ENCODE results near the gene HMGA1.

The HMGA1 gene

GRCh38 chr6:34205916-34206315 lies 30.8 kb upstream of the HMGA1 start:
- TF ChIP-seq CTCF (conservative IDR thresholded peaks at IDR 0.05; ENCODE audit: low read depth, low read length) = no peak
- no peak overlapping the region for H3K4me3 ChIP-seq (ENCODE audit: low read depth, low read length)
- DNase-seq (ENCODE audit: low read depth) = no peak

- no peak overlapping the region for H3K4me3 ChIP-seq (ENCODE audit: low read depth, low read length)
- TF ChIP-seq CTCF (conservative IDR thresholded peaks at IDR 0.05; ENCODE audit: low read depth, low read length) = no peak
- no peak for DNase-seq (ENCODE audit: low read depth)
Observed at GRCh38 chr6:34206726-34207125, 29.9 kb upstream of the HMGA1 start.

GRCh38 chr6:34207695-34208443 lies 28.8 kb upstream of the HMGA1 start:
- H3K4me3 ChIP-seq (ENCODE audit: low read depth, low read length) = no peak overlapping the region
- no peak for DNase-seq (ENCODE audit: low read depth)
- TF ChIP-seq CTCF (conservative IDR thresholded peaks at IDR 0.05; ENCODE audit: low read depth, low read length) = no peak

- no peak for DNase-seq (ENCODE audit: low read depth)
- TF ChIP-seq CTCF (conservative IDR thresholded peaks at IDR 0.05; ENCODE audit: low read depth, low read length) = no peak
- no peak overlapping the region for H3K4me3 ChIP-seq (ENCODE audit: low read depth, low read length)
Observed at GRCh38 chr6:34213772-34214171, 22.9 kb upstream of the HMGA1 start.

- TF ChIP-seq CTCF (conservative IDR thresholded peaks at IDR 0.05; ENCODE audit: low read depth, low read length) = no peak
- no peak overlapping the region for H3K4me3 ChIP-seq (ENCODE audit: low read depth, low read length)
- DNase-seq (ENCODE audit: low read depth) = no peak
Observed at GRCh38 chr6:34218691-34219090, 18.0 kb upstream of the HMGA1 start.

- H3K4me3 ChIP-seq (ENCODE audit: low read depth, low read length) = peak overlapping the region; percentile 65
- no peak for TF ChIP-seq CTCF (conservative IDR thresholded peaks at IDR 0.05; ENCODE audit: low read depth, low read length)
- DNase-seq (ENCODE audit: low read depth) = no peak
Observed at GRCh38 chr6:34223381-34223955, 13.2 kb upstream of the HMGA1 start.
